GM12892 (cell line): Measurements from ENCODE around the gene CARMIL1.

ENCODE experiments used
- DNase-seq: peaks from one replicate; pipeline ENCODE4 v3.0.0; 2011; ENCODE audit not compliant: insufficient read length
- FAIRE-seq: peaks from 2 replicates; lab custom pipeline; 2011; peaks lifted over from hg19 to GRCh38; lab: Jason Lieb, UNC
- POLR2A ChIP-seq: IDR thresholded peaks from 2 replicates; pipeline ENCODE4 v1.6.1; 2011; ENCODE audit warnings: low read depth, low read length, control low read depth
- POLR2AphosphoS5 ChIP-seq: IDR thresholded peaks from 2 replicates; pipeline ENCODE4 v1.6.1; 2011; ENCODE audit warnings: low read depth, low read length, control low read depth
- TAF1 ChIP-seq: IDR thresholded peaks from 2 replicates; pipeline ENCODE4 v1.6.1; 2011; ENCODE audit warnings: low read depth, mild to moderate bottlenecking, control low read depth, low read length, borderline replicate concordance

The CARMIL1 gene

DNA sequence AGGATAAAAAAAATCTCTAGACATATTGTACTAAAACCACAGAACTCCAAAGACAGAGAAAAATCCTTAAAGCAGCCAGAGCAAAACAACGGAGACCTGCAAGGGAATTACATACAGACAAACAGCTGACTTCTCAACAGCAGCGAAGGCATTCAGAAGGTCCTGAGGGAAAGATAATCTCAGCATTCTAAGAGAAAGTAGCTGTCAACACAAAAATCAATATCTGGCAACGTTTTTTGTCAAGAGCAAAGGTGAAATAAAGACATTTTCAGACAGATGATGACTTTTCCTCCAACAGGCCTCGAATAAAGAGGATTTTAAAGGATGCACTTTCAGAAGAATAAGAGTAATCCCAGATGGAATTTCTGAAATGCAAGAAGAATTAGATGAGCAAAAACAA, 366.7 kb downstream of the CARMIL1 start:
- no peak for TF ChIP-seq POLR2A
- TF ChIP-seq POLR2AphosphoS5: no peak
- TF ChIP-seq TAF1: no peak
- no peak for DNase-seq
- FAIRE-seq: no peak

DNA sequence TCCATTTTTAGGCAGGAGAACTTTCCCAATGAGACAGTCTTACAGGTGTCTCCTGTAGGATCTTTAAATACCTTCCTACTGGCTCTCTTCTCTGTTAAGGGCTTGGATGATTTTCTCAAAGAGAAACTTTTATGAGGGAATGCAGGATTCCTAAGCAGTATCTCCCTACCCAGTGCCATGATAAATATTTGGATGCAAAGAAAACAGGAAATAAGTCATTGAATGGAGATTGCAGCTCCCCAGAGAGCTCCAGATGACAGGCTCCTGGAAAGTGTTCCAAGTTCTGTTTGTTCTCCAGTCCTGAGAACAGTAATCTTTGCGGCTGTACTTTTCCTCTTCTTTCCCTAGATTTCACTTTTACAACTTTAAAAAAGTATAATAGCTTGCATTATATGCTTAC, 370.4 kb downstream of the CARMIL1 start:
- no peak for DNase-seq
- FAIRE-seq: no peak
- TF ChIP-seq POLR2AphosphoS5 (no peak), POLR2A (no peak), TAF1 (no peak)

DNA sequence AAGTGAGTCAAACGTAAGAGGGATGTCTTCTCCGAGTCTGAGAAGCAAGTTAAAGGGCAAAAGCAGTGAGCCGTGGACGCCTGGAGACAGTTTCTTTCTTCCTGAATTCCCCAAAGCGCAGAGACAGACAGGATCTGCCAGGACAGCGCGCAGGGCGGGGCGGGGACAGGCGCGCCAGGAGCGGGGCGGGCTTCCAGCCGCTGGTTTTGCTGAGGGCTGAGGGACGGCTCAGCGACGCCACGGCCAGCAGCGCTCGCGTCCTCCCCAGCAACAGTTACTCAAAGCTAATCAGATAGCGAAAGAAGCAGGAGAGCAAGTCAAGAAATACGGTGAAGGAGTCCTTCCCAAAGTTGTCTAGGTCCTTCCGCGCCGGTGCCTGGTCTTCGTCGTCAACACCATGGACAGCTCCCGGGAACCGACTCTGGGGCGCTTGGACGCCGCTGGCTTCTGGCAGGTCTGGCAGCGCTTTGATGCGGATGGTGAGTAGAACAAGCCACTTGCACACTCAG, 372.9 kb downstream of the CARMIL1 start, which contains the start of gene SCGN:
Gene SCGN (plus strand): TSS at position 209 of the 509 bp plus-strand sequence. CDS start 189 bp downstream, at position 398.
- no peak for FAIRE-seq
- no peak for TF ChIP-seq POLR2A
- TF ChIP-seq POLR2AphosphoS5: no peak
- no peak for TF ChIP-seq TAF1
- peak; percentile 5 for DNase-seq

DNA sequence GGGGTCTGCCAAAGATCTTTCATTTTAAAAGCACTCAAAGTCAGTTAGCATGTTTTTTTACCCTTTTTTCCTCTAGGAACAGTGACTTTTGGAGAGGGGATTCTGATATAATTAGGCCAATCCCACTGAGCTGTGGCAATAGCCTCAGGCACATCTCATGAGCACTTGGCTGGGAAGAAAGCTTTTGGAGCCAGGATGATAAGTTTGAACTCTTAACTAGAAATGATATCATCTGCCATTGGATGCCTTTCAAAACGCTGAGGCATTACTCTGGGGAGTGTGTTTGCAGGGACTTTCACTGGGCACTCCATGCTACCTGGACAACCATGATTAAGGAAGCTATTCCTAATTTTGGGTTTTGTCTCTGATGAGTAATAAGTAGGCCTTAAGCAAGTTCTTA, 376.5 kb downstream of the CARMIL1 start:
- TF ChIP-seq TAF1: no peak
- TF ChIP-seq POLR2AphosphoS5: no peak
- no peak for TF ChIP-seq POLR2A
- no peak for DNase-seq
- FAIRE-seq: no peak

DNA sequence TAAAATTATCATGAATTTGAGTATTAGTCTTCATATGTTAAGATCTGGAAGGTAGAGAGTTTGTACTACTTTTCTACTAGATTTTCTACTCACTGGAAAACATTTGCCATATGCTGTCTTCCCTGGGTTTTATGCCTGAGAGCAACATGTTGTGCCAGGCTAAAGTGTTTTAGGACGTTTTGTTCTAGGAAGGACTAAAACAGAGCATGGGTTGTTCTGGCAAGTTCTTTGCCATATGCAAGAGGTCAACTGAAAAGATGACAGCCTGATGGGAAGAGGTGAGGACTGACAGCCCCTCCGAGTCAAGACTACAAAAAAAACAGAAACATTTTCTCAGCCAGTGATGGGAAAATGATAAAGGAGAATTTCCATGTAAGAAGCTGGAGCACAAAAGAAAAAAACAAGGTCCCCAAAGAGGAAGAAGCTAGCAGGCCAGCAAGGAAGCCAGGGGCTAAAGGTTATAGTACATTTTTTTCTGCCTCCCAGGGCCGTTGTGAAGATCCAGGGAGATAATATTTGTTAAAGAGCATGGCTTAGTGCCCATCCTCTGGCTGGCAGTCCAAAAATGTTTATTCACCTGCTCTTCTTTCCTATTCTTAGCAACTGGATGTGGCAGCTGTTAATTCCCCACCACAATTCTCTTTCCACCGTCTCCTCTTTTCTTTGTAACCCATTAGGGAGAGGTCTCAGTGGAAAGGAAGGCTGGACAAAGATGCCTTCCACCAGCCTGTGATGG, 380.6 kb downstream of the CARMIL1 start:
- TF ChIP-seq POLR2A (no peak), TAF1 (no peak), POLR2AphosphoS5 (no peak)
- FAIRE-seq (no peak), DNase-seq (no peak)

DNA sequence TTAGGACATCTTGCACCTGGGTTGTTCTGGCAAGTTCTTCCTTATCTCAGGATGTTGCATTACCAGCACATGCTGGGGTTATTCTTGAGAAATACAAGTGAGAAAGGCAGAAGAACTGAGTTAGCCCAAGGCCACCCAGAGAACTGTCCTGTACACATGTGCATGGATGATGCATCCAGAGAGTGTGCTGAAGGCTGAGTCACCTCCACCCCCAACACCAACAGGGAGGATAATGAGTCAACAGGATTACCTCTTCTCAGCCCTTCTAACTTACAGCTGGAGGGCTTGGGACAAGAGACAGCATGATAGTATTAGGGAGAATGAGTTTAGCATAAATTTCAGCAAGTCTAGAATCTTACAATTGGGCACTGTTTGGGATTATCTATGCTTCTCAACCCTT, 381.3 kb downstream of the CARMIL1 start:
- DNase-seq: no peak
- FAIRE-seq: no peak
- TF ChIP-seq POLR2AphosphoS5 (no peak), TAF1 (no peak), POLR2A (no peak)

DNA sequence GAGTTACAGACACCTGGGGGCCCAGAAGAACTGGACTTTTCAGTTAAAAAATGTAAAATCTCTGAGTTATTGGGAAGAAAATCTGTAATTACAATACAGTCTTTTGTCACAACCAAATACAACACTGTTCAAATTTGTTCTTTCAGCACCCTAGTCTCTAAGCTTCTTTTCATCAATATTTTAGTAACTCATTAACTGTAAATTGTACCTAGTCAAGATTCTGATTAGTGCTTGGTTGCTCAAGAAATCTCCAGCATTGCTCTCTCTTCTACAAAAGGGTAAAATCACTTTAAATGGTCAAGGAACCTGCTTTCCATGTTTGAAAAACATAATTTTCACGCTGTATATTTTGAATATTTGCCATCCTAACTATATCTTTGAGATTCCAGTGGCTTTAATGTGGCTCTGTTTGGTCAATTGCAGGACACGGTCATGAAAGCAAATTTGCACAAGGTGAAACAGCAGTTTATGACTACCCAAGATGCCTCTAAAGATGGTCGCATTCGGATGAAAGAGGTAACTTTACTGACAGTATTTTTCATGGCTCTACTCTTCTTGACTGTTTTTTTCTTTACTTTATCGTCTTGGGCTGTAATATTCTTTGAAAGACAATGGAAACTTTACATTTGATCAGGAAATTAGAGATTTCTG, 382.1 kb downstream of the CARMIL1 start:
- FAIRE-seq (no peak), DNase-seq (no peak)
- no peak for TF ChIP-seq TAF1
- no peak for TF ChIP-seq POLR2AphosphoS5
- no peak for TF ChIP-seq POLR2A

DNA sequence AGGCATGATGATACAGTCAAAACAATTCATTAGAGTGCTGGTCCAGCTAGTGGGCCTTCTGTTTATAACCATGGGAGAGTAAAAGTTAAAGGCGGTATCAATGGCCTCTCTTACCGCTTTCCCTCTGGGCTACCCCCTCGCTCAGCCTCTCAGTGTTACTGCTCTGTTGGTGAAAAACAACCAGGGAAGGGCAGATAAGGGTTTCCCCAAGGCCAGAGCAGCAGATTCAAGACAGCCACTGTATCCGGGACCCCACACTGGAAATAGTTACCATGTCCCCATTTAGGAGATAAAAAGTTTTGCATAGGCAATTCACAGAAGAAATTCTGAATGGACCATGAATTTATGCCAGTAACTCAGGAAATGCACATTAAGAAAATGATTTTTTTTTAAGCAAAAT, 386.3 kb downstream of the CARMIL1 start:
- DNase-seq (no peak), FAIRE-seq (no peak)
- TF ChIP-seq TAF1: no peak
- no peak for TF ChIP-seq POLR2A
- TF ChIP-seq POLR2AphosphoS5: no peak

DNA sequence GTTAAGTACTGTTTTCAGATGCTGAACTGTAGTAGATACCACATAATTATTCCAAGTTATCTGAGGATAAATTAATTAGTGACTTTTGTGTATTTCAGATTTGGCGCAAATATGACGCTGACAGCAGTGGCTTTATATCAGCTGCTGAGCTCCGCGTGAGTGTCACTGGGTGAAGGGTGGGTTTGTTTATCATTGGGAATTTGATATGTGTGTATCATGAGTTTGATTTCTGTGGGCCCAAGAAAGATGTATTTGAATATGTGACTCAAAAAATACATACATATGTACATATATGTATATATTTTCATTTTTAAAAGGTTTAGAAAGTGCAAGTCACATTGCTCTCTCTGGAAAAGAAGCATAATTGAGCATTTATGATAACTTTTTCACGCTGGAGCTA, 390.2 kb downstream of the CARMIL1 start:
- DNase-seq (no peak), FAIRE-seq (no peak)
- TF ChIP-seq POLR2A (no peak), TAF1 (no peak), POLR2AphosphoS5 (no peak)
